ENCODE measurements around the gene TRERF1. TPM values are rescaled to one million over a fixed set of nuclear protein-coding genes. Genes with fewer than 3 reads are reported as not detected.
"Not testable (repeated sequence)": the region's sequence is repeated elsewhere in the genome, so short reads cannot be mapped to it uniquely, and the experiment has no call there.

The TRERF1 gene
- total and polyA plus RNA-seq, 5 donors from 2014 or later = 2.3 to 55.7 (median 4.7) TPM

DNA sequence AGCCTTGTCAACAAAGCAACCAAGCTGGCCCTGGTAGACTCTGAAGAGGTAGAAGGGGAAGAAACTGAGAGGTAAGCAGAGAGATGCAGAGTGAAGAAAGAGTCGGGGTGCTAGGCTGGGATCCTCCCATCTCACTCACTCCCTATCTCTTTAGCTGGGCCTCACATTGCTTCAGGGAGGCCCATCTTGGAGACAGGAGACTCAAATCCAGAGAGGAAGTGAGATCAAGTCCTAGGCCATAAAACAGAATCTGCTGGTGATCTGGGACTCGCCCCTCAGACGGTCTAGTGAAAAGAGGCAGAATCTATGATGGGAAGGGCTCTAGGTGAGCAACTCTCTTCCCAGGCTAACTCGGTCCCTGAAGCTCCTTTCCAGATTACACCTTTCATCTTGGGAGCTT lies 256.3 kb downstream of the TRERF1 start:
- Histone ChIP-seq H3K36me3 (ENCODE audit: control insufficient read depth, insufficient read depth, low read length) (no peaks in the 10 kb centered on the region), H3K27ac (ENCODE audit: insufficient read depth, low read length, poor library complexity, severe bottlenecking) (no peak overlapping the region), H3K4me3 (ENCODE audit: low read depth, low read length) (no peak overlapping the region), H3K9me3 (ENCODE audit: control insufficient read depth in 2 of 2, low read length in 2 of 2) (no peaks in the 10 kb centered on the region), H3K27me3 (ENCODE audit: control insufficient read depth, insufficient read depth, low read length) (no peaks in the 10 kb centered on the region), H3K4me1 (ENCODE audit: control insufficient read depth, insufficient read depth, low read length, poor library complexity, severe bottlenecking) (no peaks in the 10 kb centered on the region)
- no peak for ATAC-seq (ENCODE audit: low read depth in 2 of 2)
- Mint-ChIP-seq H3K36me3 (peaks cover 22% of the 10 kb centered on the region), H3K4me1 (peaks cover 2 to 7% (median 4%) of the 10 kb centered on the region in 4 donors), H3K27me3 (no peaks in the 10 kb centered on the region), H3K4me3 (no peak overlapping the region), H3K27ac (no peak overlapping the region), H3K9me3 (peaks cover 0 to 4% (median 0%) of the 10 kb centered on the region in 7 donors)
- DNase-seq = no peak

DNA sequence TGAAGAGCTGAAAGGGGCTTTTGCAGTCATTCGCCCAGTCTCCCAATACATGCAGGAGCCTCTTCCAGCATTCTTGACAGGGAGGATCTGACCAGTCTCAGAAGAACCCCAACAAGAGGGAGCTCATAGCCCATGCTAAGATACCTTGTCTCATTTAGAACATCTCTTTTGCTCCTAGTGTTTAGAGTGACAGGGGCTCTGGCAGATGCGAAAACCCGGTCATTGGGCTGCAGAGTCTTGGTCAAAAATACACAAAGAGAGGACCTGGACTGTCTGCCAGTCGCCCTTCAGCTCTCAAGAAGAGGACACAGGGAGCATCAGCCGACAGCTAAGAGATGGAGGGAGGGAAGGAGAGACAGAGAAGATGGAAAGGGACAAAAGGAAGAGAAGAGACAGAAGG lies 257.7 kb downstream of the TRERF1 start:
- Mint-ChIP-seq H3K4me1 (peaks cover 0 to 2% (median 0%) of the 10 kb centered on the region in 4 donors), H3K27ac (no peak overlapping the region), H3K9me3 (no peaks in the 10 kb centered on the region), H3K4me3 (no peak overlapping the region), H3K36me3 (peaks cover 11% of the 10 kb centered on the region), H3K27me3 (no peaks in the 10 kb centered on the region)
- Histone ChIP-seq H3K4me1 (ENCODE audit: control insufficient read depth, insufficient read depth, low read length, poor library complexity, severe bottlenecking) (no peaks in the 10 kb centered on the region), H3K27me3 (ENCODE audit: control insufficient read depth, insufficient read depth, low read length) (no peaks in the 10 kb centered on the region), H3K27ac (ENCODE audit: insufficient read depth, low read length, poor library complexity, severe bottlenecking) (no peak overlapping the region), H3K9me3 (ENCODE audit: control insufficient read depth in 2 of 2, low read length in 2 of 2) (no peaks in the 10 kb centered on the region), H3K36me3 (ENCODE audit: control insufficient read depth, insufficient read depth, low read length) (no peaks in the 10 kb centered on the region), H3K4me3 (ENCODE audit: low read depth, low read length) (no peak overlapping the region)
- ATAC-seq (ENCODE audit: low read depth in 2 of 2) = no peak
- no peak for DNase-seq

DNA sequence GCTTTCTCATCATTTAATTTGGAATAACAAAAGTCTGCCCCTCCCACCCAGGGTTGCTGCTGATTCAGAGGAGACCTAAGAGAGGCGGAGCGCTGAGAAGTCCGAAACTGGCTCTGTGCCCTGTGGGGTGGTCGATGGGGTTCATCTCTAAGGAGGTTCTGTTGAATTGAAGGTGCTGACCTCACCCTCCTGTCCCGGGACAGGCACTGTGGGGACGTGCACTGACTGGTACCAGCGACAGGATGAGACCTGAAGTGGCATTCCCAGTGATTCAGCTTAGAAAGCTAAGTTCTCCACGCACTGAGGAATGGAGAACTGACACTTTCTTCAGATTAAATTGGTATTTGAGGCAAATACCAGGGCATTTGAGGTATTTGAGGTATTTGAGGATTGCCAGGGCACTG lies 258.2 kb downstream of the TRERF1 start:
- Mint-ChIP-seq H3K27me3 (no peaks in the 10 kb centered on the region), H3K27ac (no peak overlapping the region), H3K4me1 (peaks cover 0 to 2% (median 0%) of the 10 kb centered on the region in 4 donors), H3K36me3 (peaks cover 11% of the 10 kb centered on the region), H3K9me3 (no peaks in the 10 kb centered on the region), H3K4me3 (no peak overlapping the region)
- no peaks in the 10 kb centered on the region for H3K36me3 ChIP-seq (ENCODE audit: control insufficient read depth, insufficient read depth, low read length)
- H3K4me1 ChIP-seq (ENCODE audit: control insufficient read depth, insufficient read depth, low read length, poor library complexity, severe bottlenecking) = no peaks in the 10 kb centered on the region
- ATAC-seq (ENCODE audit: low read depth in 2 of 2) (no peak), DNase-seq (no peak)
- H3K27me3 ChIP-seq (ENCODE audit: control insufficient read depth, insufficient read depth, low read length) = no peaks in the 10 kb centered on the region
- H3K4me3 ChIP-seq (ENCODE audit: low read depth, low read length) = no peak overlapping the region
- no peaks in the 10 kb centered on the region for H3K9me3 ChIP-seq (ENCODE audit: control insufficient read depth in 2 of 2, low read length in 2 of 2)
- no peak overlapping the region for H3K27ac ChIP-seq (ENCODE audit: insufficient read depth, low read length, poor library complexity, severe bottlenecking)

DNA sequence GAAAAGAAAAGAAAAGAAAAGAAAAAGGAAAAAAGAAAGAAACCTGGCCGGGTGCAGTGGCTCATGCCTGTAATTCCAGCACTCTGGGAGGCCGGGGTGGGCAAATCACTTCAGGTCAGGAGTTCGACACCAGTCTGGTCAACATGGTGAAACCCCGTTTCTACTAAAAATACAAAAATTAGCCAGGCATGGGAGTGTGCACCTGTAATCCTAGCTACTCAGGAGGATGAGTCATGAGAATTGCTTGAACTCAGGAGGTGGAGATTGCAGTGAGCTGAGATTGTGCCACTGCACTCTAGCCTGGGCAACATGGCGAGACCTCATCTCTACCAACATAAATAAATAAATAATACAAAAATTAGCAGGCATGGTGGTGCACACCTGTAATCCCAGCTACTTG lies 259.3 kb downstream of the TRERF1 start:
- not testable (repeated sequence) for H3K4me3 Mint-ChIP-seq; H3K9me3 ChIP-seq (ENCODE audit: control insufficient read depth in 2 of 2, low read length in 2 of 2); DNase-seq; H3K27ac ChIP-seq (ENCODE audit: insufficient read depth, low read length, poor library complexity, severe bottlenecking); H3K4me1 Mint-ChIP-seq; H3K27me3 Mint-ChIP-seq; H3K4me1 ChIP-seq (ENCODE audit: control insufficient read depth, insufficient read depth, low read length, poor library complexity, severe bottlenecking); H3K9me3 Mint-ChIP-seq; H3K27me3 ChIP-seq (ENCODE audit: control insufficient read depth, insufficient read depth, low read length); H3K36me3 ChIP-seq (ENCODE audit: control insufficient read depth, insufficient read depth, low read length); ATAC-seq (ENCODE audit: low read depth in 2 of 2); H3K4me3 ChIP-seq (ENCODE audit: low read depth, low read length); H3K27ac Mint-ChIP-seq
- peaks cover 11% of the 10 kb centered on the region for H3K36me3 Mint-ChIP-seq

- Histone ChIP-seq H3K27me3 (ENCODE audit: control insufficient read depth, insufficient read depth, low read length) (no peaks in the 10 kb centered on the region), H3K4me3 (ENCODE audit: low read depth, low read length) (no peak overlapping the region), H3K4me1 (ENCODE audit: control insufficient read depth, insufficient read depth, low read length, poor library complexity, severe bottlenecking) (no peaks in the 10 kb centered on the region), H3K9me3 (ENCODE audit: control insufficient read depth in 2 of 2, low read length in 2 of 2) (no peaks in the 10 kb centered on the region), H3K27ac (ENCODE audit: insufficient read depth, low read length, poor library complexity, severe bottlenecking) (no peak overlapping the region), H3K36me3 (ENCODE audit: control insufficient read depth, insufficient read depth, low read length) (no peaks in the 10 kb centered on the region)
- Mint-ChIP-seq H3K9me3 (no peaks in the 10 kb centered on the region), H3K4me1 (no peaks in the 10 kb centered on the region), H3K4me3 (no peak overlapping the region), H3K36me3 (peaks cover 11% of the 10 kb centered on the region), H3K27ac (peak overlapping the region in 1 of 3 donors; percentile 28), H3K27me3 (no peaks in the 10 kb centered on the region)
- ATAC-seq (ENCODE audit: low read depth in 2 of 2) (no peak), DNase-seq (no peak)
Measured at GRCh38 chr6:42190554-42191183, 261.1 kb downstream of the TRERF1 start.

DNA sequence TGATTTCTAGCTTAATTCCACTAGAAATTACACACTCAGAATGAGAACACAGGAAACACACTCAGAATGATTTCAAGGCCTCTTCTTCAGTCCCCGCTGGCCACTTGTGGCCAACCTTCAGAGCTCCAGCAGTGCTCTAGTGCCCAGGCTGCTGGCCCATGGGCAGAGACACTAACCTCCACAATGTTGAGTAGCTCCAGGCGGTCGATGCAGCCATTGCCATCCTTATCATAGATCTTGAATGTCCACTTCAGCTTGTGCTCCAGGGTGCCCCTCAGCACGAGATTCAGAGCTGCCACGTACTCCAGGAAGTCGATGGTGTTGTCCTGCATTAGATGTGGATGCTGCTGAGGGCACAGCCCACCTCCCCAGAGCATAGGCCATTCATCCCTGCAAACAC lies 263.3 kb downstream of the TRERF1 start:
- peaks cover 14% of the 10 kb centered on the region for H3K36me3 Mint-ChIP-seq
- H3K27me3 ChIP-seq (ENCODE audit: control insufficient read depth, insufficient read depth, low read length) = no peaks in the 10 kb centered on the region
- H3K27me3 Mint-ChIP-seq = no peaks in the 10 kb centered on the region
- no peak for DNase-seq
- no peak for ATAC-seq (ENCODE audit: low read depth in 2 of 2)
- no peak overlapping the region for H3K4me3 Mint-ChIP-seq
- no peaks in the 10 kb centered on the region for H3K4me1 ChIP-seq (ENCODE audit: control insufficient read depth, insufficient read depth, low read length, poor library complexity, severe bottlenecking)
- no peaks in the 10 kb centered on the region for H3K4me1 Mint-ChIP-seq
- no peaks in the 10 kb centered on the region for H3K9me3 ChIP-seq (ENCODE audit: control insufficient read depth in 2 of 2, low read length in 2 of 2)
- no peaks in the 10 kb centered on the region for H3K36me3 ChIP-seq (ENCODE audit: control insufficient read depth, insufficient read depth, low read length)
- no peak overlapping the region for H3K4me3 ChIP-seq (ENCODE audit: low read depth, low read length)
- no peak overlapping the region for H3K27ac ChIP-seq (ENCODE audit: insufficient read depth, low read length, poor library complexity, severe bottlenecking)
- H3K27ac Mint-ChIP-seq = peak overlapping the region in 1 of 3 donors; percentile 43
- no peaks in the 10 kb centered on the region for H3K9me3 Mint-ChIP-seq

DNA sequence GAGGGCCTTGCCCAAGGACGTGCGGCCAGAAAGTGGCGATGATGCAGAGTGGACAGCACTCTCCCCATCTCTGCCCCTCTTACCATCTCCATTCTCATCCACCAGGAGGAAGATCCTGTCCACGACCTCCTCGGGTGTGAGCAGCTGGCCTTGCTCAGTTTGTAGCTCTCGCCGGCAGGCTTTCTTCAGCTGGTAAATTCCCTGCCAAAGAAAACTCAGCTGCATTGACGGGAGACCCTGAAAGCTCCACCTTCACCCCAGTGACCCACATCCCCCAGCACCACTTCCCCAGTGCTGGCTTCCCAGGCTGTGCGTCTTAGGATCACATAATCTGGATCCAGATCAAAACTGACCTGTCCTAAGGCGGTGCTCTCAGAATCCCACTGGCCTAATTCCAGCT lies 266.1 kb downstream of the TRERF1 start:
- Mint-ChIP-seq H3K4me3 (no peak overlapping the region), H3K4me1 (no peaks in the 10 kb centered on the region), H3K27ac (peak overlapping the region in 2 of 3 donors; percentile 29 to 57), H3K27me3 (no peaks in the 10 kb centered on the region), H3K9me3 (no peaks in the 10 kb centered on the region), H3K36me3 (peaks cover 6% of the 10 kb centered on the region)
- DNase-seq (no peak), ATAC-seq (ENCODE audit: low read depth in 2 of 2) (no peak)
- Histone ChIP-seq H3K4me1 (ENCODE audit: control insufficient read depth, insufficient read depth, low read length, poor library complexity, severe bottlenecking) (no peaks in the 10 kb centered on the region), H3K4me3 (ENCODE audit: low read depth, low read length) (no peak overlapping the region), H3K27ac (ENCODE audit: insufficient read depth, low read length, poor library complexity, severe bottlenecking) (no peak overlapping the region), H3K27me3 (ENCODE audit: control insufficient read depth, insufficient read depth, low read length) (no peaks in the 10 kb centered on the region), H3K36me3 (ENCODE audit: control insufficient read depth, insufficient read depth, low read length) (no peaks in the 10 kb centered on the region), H3K9me3 (ENCODE audit: control insufficient read depth in 2 of 2, low read length in 2 of 2) (no peaks in the 10 kb centered on the region)

- Mint-ChIP-seq H3K4me1 (no peaks in the 10 kb centered on the region), H3K4me3 (no peak overlapping the region), H3K36me3 (peaks cover 3% of the 10 kb centered on the region), H3K27ac (no peak overlapping the region), H3K27me3 (peaks cover 5% of the 10 kb centered on the region), H3K9me3 (no peaks in the 10 kb centered on the region)
- Histone ChIP-seq H3K36me3 (ENCODE audit: control insufficient read depth, insufficient read depth, low read length) (no peaks in the 10 kb centered on the region), H3K27ac (ENCODE audit: insufficient read depth, low read length, poor library complexity, severe bottlenecking) (no peak overlapping the region), H3K4me1 (ENCODE audit: control insufficient read depth, insufficient read depth, low read length, poor library complexity, severe bottlenecking) (no peaks in the 10 kb centered on the region), H3K9me3 (ENCODE audit: control insufficient read depth in 2 of 2, low read length in 2 of 2) (no peaks in the 10 kb centered on the region), H3K27me3 (ENCODE audit: control insufficient read depth, insufficient read depth, low read length) (no peaks in the 10 kb centered on the region), H3K4me3 (ENCODE audit: low read depth, low read length) (no peak overlapping the region)
- ATAC-seq (ENCODE audit: low read depth in 2 of 2) (no peak), DNase-seq (no peak)
Measured at GRCh38 chr6:42184475-42184874, 267.3 kb downstream of the TRERF1 start.

Data from CD4-positive, CD25-positive, alpha-beta regulatory T cell (primary cell).